Measurements from ENCODE around the gene MUC4.

- TF ChIP-seq CTCF (IDR thresholded peaks at IDR 0.05) (no peak), POLR2AphosphoS5 (IDR thresholded peaks at IDR 0.05) (no peak), POLR2A (IDR thresholded peaks at IDR 0.05) (no peak)
Measured at GRCh38 chr3:195854628-195855294, 43.0 kb upstream of the MUC4 start.

Measured in gastroesophageal sphincter (tissue), 3 donors.